Gastroesophageal sphincter (tissue), 3 donors: ENCODE results near the gene KCTD16.

Experiments used
- POLR2A ChIP-seq, 2 donors: fragments of 450-650 bp; IDR thresholded peaks; one replicate each; pipeline ENCODE4 v1.6.1; 2017; ENCODE audit warnings: antibody characterized with exemption in 2 of 2, mild to moderate bottlenecking in 2 of 2, moderate library complexity in 1 of 2
- TF ChIP-seq, protein P1 (sequence below), 4 experiments: fragments of 200-600 bp in 2 of 4; fragments of 450-650 bp in 2 of 4; sonication (generic) in 1 of 4; IDR thresholded peaks; one replicate each; pipeline ENCODE4 v1.5.1; 2017 to 2019; ENCODE audit warnings: antibody characterized with exemption in 4 of 4, mild to moderate bottlenecking in 2 of 4, moderate library complexity in 2 of 4

DNA sequence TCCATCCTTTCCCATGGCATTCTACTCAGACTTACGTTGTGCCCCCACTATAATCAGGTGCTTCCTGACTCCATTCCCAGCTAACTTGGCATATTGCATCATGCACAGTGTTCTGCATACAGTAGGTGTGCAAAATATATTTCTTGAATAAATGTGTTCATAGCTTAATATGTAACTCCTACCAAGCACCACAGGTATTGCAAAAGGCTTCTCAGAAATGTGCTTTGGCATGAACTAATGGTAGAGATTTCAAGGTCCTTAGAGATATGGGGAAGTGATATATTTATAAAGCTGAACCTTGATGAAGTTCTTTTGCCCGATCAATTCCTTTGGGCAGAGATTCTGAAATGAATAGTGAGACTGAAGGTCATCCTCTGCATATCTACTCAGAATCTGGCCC is 220.4 kb downstream of the KCTD16 start:
- TF ChIP-seq POLR2A (IDR thresholded peaks at IDR 0.05) = no peak
- TF ChIP-seq, protein P1, sequence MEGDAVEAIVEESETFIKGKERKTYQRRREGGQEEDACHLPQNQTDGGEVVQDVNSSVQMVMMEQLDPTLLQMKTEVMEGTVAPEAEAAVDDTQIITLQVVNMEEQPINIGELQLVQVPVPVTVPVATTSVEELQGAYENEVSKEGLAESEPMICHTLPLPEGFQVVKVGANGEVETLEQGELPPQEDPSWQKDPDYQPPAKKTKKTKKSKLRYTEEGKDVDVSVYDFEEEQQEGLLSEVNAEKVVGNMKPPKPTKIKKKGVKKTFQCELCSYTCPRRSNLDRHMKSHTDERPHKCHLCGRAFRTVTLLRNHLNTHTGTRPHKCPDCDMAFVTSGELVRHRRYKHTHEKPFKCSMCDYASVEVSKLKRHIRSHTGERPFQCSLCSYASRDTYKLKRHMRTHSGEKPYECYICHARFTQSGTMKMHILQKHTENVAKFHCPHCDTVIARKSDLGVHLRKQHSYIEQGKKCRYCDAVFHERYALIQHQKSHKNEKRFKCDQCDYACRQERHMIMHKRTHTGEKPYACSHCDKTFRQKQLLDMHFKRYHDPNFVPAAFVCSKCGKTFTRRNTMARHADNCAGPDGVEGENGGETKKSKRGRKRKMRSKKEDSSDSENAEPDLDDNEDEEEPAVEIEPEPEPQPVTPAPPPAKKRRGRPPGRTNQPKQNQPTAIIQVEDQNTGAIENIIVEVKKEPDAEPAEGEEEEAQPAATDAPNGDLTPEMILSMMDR (IDR thresholded peaks at IDR 0.05) = no peak
